Glomerular endothelial cell (primary cell): ENCODE measurements around the gene TMEM98. TPM values are rescaled to one million over a fixed set of nuclear protein-coding genes. Genes with fewer than 3 reads are reported as not detected.
"Not testable (repeated sequence)": the region's sequence is repeated elsewhere in the genome, so short reads cannot be mapped to it uniquely, and the experiment has no call there.

Experiments
- DNase-seq: peaks from one replicate; pipeline ENCODE4 v3.0.0-alpha.2; 2011; ENCODE audit warnings: low read depth, low spot score; ENCODE audit errors: extremely low read depth
- total RNA-seq: library from RNA; depleted of rRNA; stranded (reverse); fragments of >200 nt; gene quantifications from 2 replicates; pipeline ENCODE4 v1.2.3, GENCODE V29; 2015

TMEM98 gene
- total RNA-seq, 1 donor from 2014 or later, result 123 TPM

DNA sequence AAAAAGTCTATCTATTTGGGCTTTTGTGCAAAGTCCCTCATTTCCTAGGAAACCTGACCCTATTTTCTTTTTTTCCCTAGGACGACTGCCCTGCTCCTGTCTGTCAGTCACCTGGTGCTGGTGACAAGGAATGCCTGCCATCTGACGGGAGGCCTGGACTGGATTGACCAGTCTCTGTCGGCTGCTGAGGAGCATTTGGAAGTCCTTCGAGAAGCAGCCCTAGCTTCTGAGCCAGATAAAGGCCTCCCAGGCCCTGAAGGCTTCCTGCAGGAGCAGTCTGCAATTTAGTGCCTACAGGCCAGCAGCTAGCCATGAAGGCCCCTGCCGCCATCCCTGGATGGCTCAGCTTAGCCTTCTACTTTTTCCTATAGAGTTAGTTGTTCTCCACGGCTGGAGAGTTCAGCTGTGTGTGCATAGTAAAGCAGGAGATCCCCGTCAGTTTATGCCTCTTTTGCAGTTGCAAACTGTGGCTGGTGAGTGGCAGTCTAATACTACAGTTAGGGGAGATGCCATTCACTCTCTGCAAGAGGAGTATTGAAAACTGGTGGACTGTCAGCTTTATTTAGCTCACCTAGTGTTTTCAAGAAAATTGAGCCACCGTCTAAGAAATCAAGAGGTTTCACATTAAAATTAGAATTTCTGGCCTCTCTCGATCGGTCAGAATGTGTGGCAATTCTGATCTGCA, 12.9 kb downstream of the TMEM98 start:
- no peak for DNase-seq

- no peak for DNase-seq
Observed at GRCh38 chr17:32941419-32942032, 13.6 kb downstream of the TMEM98 start.

DNA sequence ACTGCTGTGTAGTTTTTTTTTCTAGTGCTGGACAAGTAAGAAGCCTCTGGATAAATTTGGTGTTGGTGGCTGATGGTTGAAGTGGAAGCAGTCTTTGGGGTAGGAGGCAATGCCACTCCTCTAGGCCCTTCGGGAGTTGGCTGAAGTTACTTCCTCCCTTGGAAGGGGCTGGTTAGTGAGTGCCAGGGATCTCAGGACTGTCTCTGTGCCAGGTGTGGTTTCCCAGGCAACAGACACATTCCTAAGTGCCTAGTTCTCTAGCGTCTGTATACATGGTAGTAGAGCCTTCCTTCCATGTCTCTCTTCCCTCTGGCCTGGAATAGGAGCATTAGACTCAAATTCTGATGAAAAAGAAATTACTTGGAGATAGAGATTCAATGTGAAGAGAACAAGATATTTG, 15.3 kb downstream of the TMEM98 start:
- no peak for DNase-seq

DNA sequence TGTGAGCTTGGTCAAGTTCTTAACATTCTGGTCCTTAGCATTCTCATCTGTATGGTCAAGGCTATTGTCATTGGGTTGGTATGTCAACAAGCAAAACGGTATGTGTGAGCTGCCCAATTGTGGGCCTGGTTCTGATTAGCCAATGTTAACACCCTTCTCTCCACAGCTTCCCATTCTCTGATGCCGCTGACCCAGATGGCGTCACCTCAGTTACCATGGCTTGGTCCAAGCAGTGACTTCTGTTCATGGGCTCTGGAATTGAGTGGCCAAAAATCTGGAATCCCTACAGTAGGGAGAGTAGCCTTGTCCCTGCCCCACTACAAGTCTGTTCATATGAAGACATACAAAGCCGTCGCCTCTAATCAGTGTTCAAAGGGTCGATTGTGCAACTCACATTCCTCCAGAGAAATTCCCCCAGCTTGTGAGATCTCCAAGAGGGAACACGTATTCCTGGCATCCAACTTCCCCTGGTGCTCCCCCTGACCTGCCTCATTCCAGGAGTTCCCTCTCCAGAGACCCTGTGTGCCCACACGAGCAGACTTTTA, 15.8 kb downstream of the TMEM98 start:
- DNase-seq, result no peak

DNA sequence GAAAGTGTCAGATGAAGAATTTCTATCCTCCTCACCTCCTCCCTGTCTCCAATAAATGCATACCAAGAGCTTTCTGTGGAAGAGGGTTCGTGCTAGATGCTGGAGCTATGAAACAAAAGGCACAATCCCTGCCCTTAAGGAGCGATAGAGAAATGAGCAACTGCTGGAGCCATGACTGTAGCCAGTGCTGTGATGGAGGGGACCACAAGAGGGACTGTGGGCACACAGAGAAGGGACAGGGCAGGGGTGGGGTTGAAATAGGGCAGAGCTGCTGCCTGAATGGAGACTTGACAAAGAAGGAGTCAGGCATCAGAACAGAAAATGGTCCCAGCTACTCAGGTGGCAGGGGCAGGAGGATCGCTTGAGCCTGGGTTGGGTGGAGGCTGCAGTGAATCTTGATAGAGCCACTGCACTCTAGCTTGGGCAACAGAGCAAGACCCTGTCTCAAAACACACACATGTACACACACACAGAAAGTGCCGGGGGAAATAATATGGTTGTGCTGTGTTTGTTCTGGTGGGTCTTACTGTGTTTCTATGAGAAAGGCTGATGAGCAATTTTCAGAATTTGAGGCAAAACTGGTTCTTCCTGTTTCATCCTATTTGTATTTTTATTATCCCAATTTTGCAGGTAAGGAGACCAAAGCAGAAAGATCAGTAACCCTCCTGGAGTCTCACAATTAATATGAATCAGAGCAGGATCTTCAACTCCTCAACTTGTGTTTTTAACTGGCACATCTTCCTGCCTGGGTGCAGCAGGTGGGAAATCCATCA, 16.5 kb downstream of the TMEM98 start:
- no peak for DNase-seq

DNA sequence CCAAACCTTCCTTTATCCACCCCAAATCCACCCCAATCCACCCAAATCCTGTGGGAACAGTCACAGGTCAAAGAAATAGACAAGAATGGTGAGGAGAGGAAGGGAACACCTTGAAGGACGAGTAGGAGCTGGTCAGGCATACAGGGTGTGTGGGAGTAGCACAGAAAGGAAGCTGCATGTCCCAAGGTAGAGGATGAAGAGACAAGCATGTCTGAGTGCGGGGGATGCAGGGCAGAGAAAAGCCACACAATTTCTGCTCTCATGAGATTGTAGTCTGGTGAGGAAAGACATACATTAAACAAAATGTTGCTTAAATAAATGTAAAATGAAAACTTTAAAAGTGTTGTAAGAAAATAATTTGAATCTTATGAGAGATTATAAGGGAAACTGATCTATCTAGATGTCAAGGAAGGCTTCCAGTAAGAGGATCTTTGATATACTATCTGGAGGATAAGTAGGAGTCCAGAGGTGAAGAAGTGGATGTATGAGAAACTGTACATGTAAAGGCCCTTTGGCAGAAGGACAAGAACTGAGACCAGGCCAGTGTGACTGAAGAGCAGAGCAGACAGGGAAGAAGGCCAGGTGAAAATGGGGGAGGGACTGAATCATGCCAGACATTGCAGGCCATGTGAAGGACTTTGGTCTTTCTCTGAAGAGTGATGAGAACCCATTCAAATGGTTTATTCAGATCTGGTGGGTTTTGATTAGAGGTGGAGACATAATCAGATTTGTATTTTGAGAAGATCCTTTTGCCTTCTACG, 18.6 kb downstream of the TMEM98 start:
- DNase-seq, result no peak

GRCh38 chr17:32947736-32948135, 19.8 kb downstream of the TMEM98 start:
- no peak for DNase-seq

- DNase-seq, result no peak
Observed at GRCh38 chr17:32949181-32949580, 21.2 kb downstream of the TMEM98 start.

DNA sequence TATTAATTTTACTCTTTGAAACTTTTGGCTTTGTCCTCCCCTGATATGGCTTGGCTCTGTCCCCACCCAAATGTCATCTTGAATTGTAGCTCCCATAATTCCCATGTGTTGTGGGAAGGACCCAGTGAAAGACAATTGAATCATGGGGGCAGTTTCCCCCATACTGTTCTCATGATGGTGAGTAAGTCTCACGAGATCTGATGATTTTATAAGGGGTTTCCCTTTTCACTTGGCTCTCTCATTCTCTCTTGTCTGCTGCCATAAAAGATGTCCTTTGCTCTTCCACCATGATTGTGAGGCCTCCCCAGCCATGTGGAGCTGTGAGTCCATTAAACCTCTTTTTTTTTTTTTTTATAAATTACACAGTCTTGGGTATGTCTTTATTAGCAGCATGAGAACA, 24.5 kb downstream of the TMEM98 start:
- not testable (repeated sequence) for DNase-seq

DNA sequence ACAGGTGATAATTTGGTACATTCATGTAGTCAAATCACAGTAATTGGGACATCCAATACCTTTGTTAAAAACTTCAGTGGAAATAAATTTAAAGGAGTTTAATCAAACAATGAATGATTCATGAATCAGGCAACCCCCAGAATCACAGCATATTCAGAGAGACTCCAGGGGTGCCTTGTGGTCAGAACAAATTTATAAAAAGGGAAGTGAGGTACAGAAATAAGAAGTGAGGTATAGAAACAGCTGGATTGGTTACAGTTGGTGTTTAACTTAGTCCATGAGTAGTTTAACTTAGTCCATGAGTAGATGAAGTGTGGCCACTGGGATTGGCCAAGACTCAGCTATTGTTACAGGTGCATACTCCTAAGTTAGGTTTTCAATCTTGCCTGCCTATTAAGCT, 25.1 kb downstream of the TMEM98 start:
- no peak for DNase-seq

DNA sequence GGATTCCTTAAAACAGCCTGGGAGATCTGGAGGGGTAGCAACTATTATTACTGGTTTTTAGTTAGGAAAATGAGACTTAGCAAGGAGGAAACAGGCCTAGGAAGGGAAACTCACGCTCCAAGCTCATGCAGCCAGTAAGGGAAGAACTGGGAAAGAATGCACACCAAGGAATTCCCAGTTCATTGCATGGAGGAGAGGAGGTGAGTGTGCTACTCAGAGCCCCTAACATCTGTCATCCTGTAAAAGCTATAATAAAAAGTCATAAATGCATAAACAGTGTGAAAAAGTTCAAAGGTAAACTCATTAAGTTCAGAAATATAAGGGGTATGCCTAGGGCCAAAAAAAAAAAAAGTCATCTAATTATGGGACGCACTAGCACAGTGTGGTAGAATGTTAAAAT, 25.9 kb downstream of the TMEM98 start:
- no peak for DNase-seq

GRCh38 chr17:32954477-32954876, 26.5 kb downstream of the TMEM98 start:
- no peak for DNase-seq

GRCh38 chr17:32955155-32955554, 27.2 kb downstream of the TMEM98 start:
- no peak for DNase-seq

GRCh38 chr17:32956240-32956970, 28.5 kb downstream of the TMEM98 start:
- DNase-seq, result no peak

DNA sequence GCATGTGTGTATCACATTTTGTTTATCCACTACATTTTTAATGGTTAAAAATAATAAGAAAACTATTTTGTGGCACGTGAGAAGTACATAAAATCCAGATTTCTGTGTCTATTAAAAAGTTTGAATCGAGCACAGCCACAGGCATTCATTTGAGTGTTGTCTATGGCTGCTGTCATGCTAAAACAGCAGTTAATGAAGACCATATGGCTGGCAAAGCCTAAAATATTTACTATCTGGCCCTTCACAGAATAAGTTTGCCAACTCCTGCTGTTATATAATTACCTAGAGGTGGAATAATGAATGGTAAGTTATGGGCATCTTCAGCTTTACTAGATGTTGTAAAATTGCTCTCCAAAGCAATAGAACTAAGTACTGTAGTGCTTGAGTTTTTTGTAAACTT, 30.5 kb downstream of the TMEM98 start:
- DNase-seq, result no peak

- no peak for DNase-seq
Observed at GRCh38 chr17:32960815-32961214, 32.9 kb downstream of the TMEM98 start.

DNA sequence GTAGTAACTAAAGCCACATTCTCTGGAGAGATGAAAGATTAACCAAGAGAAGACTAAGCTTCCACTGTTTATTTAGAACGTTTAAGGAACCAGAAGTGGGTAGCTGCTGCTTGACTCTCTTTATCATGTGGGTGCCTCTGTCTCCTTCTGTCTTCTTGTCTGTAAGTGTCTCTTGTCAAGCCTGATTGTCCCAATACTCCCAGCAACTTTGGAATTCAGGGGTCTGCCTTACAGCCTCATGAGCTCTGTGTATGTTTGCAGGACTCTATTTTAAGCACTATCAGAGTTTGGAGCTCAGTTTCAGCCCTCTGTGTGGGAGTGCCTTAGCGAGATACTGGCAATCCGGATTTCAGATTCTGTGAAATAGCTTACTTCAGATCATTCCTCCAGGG, 34.4 kb downstream of the TMEM98 start:
- no peak for DNase-seq

GRCh38 chr17:32964541-32964940, 36.6 kb downstream of the TMEM98 start:
- no peak for DNase-seq

- DNase-seq, result not testable (repeated sequence)
Observed at GRCh38 chr17:32969231-32969630, 41.3 kb downstream of the TMEM98 start.

- no peak for DNase-seq
Observed at GRCh38 chr17:32970281-32970680, 42.3 kb downstream of the TMEM98 start.
